Transverse colon (tissue), 4 donors: Measurements from ENCODE around the gene CS. TPM values are rescaled to one million over a fixed set of nuclear protein-coding genes. Genes with fewer than 3 reads are reported as not detected.
A peak's percentile ranks its signal among the peaks of the same experiment; 100 is the strongest.
"Not testable (repeated sequence)": the region's sequence is repeated elsewhere in the genome, so short reads cannot be mapped to it uniquely, and the experiment has no call there.

Experiments
- DNase-seq: peaks from one replicate; pipeline ENCODE4 v3.0.0-alpha.2; 2019
- H3K27ac ChIP-seq, 4 donors: fragments of 200-600 bp; sonication (generic); 2 replicates each; pipeline ENCODE4 v1.5.1; 2016 to 2018; ENCODE audit warnings: inconsistent platforms in 4 of 4
- H3K27me3 ChIP-seq: fragments of 200-600 bp; sonication (generic); 2 replicates; pipeline ENCODE4 v1.5.1; 2017; ENCODE audit warnings: inconsistent platforms
- H3K36me3 ChIP-seq, 4 donors: fragments of 200-600 bp; sonication (generic); 2 replicates each; pipeline ENCODE4 v1.5.1; 2017 to 2019; ENCODE audit warnings: inconsistent platforms in 4 of 4
- H3K4me1 ChIP-seq, 4 donors: fragments of 200-600 bp; sonication (generic); 2 replicates each; pipeline ENCODE4 v1.5.1; 2017 to 2020; ENCODE audit warnings: inconsistent platforms in 4 of 4
- H3K4me3 ChIP-seq, 4 donors: fragments of 200-600 bp; sonication (generic); 1 replicate in 1 of 4; 2 replicates in 3 of 4; pipeline versions ENCODE4 v1.5.1 to v1.6.1; 2017 to 2019; ENCODE audit warnings: inconsistent platforms in 4 of 4
- H3K9me3 ChIP-seq, 2 donors: fragments of 200-600 bp; sonication (generic); 2 replicates each; pipeline ENCODE4 v1.5.1; 2017 to 2019; ENCODE audit warnings: inconsistent platforms in 2 of 2
- EP300 ChIP-seq: sonication (generic); formaldehyde crosslinking; IDR thresholded peaks from one replicate; pipeline ENCODE4 v1.6.1; 2017; ENCODE audit warnings: antibody characterized with exemption, low read depth
- POLR2A ChIP-seq: fragments of 450-650 bp; IDR thresholded peaks from one replicate; pipeline ENCODE4 v1.6.1; 2016; ENCODE audit warnings: antibody characterized with exemption, mild to moderate bottlenecking, moderate library complexity
- POLR2AphosphoS5 ChIP-seq, 3 donors: sonication (generic); formaldehyde crosslinking; IDR thresholded peaks; one replicate each; pipeline ENCODE4 v1.6.1; 2016; ENCODE audit warnings: antibody characterized with exemption in 3 of 3
- WGBS, 2 donors: methylation state at CpG; one replicate each; pipeline ENCODE4 v1.1.5; 2018; ENCODE audit warnings: low coverage in 1 of 2; 5-methylcytosine and 5-hydroxymethylcytosine counted together
- in situ Hi-C, 4 donors: fragments of 200-750 bp; cut with MboI; loops; one replicate each; pipeline versions ENCODE4 v1.15.0 to v1.15.1; 2017; ENCODE audit warnings: low sequenced_read_pairs in 3 of 4, low pct_ligation_motif_present in 1 of 4, low pct_unique_long_range_greater_than_20kb in 1 of 4
- intact Hi-C: fragments of 100-400 bp; cut with DNase I; formaldehyde crosslinking; loops from one replicate; pipeline ENCODE4 v1.15.1; 2023; ENCODE audit warnings: low total_unique reads
- total RNA-seq, 4 donors: library from RNA; depleted of rRNA; stranded (reverse); fragments of >200 nt; gene quantifications; one replicate each; pipeline ENCODE4 v1.1.0, GENCODE V29; 2016
- TF ChIP-seq, protein P1 (sequence below), 5 experiments: fragments of 200-600 bp in 3 of 5; fragments of 450-650 bp in 2 of 5; sonication (generic) in 3 of 5; IDR thresholded peaks; 1 replicate in 2 of 5; 2 replicates in 3 of 5; pipeline ENCODE4 v1.5.1; 2016 to 2017; ENCODE audit warnings: antibody characterized with exemption in 5 of 5, inconsistent platforms in 3 of 5, mild to moderate bottlenecking in 2 of 5, moderate library complexity in 1 of 5

The CS gene
- total RNA-seq, 4 donors from 2014 or later: 92.4 to 297 (median 213) TPM

DNA sequence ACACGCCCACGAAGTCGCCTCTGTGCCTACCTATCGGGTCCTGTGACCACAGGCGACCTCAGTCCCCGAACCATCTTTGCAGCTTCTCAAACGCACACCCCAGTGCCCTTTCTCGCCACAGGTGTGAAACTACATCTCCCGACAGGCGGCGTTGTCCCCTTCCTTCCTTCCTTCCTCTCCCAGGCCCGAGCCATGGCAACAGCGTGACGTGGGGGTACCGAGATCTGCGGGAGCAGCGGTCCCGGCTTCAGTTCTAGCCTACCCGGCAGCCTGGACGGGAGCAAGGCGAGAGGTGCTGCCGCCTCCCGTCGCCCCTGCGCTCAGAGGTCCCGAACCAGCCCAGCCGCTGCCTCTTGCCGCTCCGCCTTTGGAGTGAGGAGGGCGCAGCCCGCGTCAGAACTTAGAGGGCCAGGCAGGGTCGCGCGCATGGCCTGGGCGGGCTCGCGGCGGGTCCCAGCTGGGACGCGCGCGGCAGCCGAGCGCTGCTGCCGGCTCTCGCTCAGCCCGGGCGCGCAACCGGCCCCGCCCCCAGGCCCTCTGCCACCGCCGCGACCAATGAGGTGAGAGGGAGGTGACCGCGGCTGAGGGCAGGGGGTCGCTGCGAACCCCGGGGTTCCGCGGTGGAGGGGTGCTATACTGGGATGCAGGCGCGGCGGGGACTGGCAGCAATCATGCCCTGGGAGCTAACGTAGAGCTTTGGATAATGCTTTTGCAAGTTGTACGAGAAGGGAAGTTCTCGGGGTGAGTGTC, 33.3 kb downstream of the CS start, which contains the start of gene COQ10A:
Gene COQ10A (plus strand): TSS at position 250 of the 750 bp plus-strand sequence. CDS start 177 bp downstream, at position 427.
- peak; percentile 93 for DNase-seq
- no peaks in the 10 kb centered on the region for H3K27me3 ChIP-seq
- peaks cover 0 to 8% (median 4%) of the 10 kb centered on the region in 4 donors for H3K36me3 ChIP-seq
- H3K9me3 ChIP-seq: no peaks in the 10 kb centered on the region
- H3K4me1 ChIP-seq: peaks cover 5 to 14% (median 12%) of the 10 kb centered on the region in 4 donors
- peak within 1 kb of the TSS; percentile 92 to 96 (median 96) for H3K27ac ChIP-seq
- intact Hi-C loops: no loop called here
- in situ Hi-C loops: no loop called here
- WGBS, 2 donors: 0 to 1% methylated on average over 3 to 56 of the region's 68 CpGs
- TF ChIP-seq, protein P1, sequence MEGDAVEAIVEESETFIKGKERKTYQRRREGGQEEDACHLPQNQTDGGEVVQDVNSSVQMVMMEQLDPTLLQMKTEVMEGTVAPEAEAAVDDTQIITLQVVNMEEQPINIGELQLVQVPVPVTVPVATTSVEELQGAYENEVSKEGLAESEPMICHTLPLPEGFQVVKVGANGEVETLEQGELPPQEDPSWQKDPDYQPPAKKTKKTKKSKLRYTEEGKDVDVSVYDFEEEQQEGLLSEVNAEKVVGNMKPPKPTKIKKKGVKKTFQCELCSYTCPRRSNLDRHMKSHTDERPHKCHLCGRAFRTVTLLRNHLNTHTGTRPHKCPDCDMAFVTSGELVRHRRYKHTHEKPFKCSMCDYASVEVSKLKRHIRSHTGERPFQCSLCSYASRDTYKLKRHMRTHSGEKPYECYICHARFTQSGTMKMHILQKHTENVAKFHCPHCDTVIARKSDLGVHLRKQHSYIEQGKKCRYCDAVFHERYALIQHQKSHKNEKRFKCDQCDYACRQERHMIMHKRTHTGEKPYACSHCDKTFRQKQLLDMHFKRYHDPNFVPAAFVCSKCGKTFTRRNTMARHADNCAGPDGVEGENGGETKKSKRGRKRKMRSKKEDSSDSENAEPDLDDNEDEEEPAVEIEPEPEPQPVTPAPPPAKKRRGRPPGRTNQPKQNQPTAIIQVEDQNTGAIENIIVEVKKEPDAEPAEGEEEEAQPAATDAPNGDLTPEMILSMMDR (IDR thresholded peaks at IDR 0.05): peak; percentile 66 to 91 (median 74)
- TF ChIP-seq POLR2A (peak; percentile 81), POLR2AphosphoS5 (IDR thresholded peaks at IDR 0.05) (peak; percentile 90 to 93 (median 91)), EP300 (no peak)
- H3K4me3 ChIP-seq: peak within 1 kb of the TSS; percentile 55 to 80 (median 58)

DNA sequence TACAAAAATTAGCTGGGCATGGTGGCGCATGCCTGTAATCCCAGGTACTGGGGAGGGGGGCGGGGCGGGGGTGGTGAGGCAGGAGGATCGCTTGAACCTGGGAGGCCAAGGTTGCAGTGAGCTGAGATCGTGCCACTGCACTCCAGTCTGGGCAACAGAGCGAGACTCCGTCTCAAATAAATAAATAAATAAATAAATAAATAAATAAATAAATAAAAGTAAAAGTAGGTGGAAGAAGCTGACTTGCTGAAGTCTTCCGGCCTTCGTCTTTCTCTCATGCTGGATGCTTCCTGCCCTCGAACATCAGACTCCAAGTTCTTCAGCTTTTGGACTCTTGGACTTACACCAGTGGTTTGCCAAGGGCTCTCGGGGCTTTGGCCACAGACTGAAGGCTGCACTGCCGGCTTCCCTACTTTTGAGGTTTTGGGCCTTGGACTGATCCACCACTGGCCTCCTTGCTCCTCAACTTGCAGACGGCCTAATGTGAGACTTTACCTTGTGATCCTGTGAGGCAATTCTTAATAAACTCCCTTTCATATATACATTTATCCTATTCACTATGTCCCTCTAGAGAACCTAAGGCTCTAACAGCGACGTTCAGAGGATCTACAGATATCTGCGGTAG, 34.0 kb downstream of the CS start:
- peak; percentile 16 for DNase-seq
- Histone ChIP-seq H3K27ac (peak overlapping the region; percentile 92 to 96 (median 96)), H3K4me1 (peaks cover 5 to 14% (median 12%) of the 10 kb centered on the region in 4 donors), H3K4me3 (peak overlapping the region; percentile 50 to 80 (median 58))
- intact Hi-C loops, H3K27me3 ChIP-seq, H3K9me3 ChIP-seq, H3K36me3 ChIP-seq, in situ Hi-C loops: not testable (repeated sequence)
- WGBS, 2 donors: 28 to 55% methylated on average over 10 to 16 of the region's 16 CpGs

DNA sequence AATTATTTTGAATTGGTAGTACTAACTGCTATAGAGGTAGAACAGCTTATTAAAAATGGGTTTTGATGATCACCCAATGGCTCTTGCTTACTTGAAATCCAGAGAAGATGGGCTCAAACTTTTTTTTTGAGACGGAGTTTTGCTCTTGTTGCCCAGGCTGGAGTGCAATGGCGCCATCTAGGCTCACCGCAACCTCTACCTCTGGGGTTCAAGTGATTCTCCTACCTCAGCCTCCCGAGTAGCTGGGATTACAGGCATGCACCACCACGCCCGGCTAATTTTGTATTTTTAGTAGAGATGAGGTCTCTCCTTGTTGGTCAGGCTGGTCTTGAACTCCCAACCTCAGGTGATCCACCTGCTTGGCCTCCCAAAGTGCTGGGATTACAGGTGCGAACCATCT, 37.2 kb downstream of the CS start:
- intact Hi-C loops, H3K9me3 ChIP-seq, H3K27me3 ChIP-seq, DNase-seq, in situ Hi-C loops, H3K36me3 ChIP-seq, H3K4me3 ChIP-seq, H3K27ac ChIP-seq: not testable (repeated sequence)
- peaks cover 10 to 21% (median 18%) of the 10 kb centered on the region in 4 donors for H3K4me1 ChIP-seq
- WGBS, 2 donors: 83 to 90% methylated on average over 3 to 7 of the region's 7 CpGs

DNA sequence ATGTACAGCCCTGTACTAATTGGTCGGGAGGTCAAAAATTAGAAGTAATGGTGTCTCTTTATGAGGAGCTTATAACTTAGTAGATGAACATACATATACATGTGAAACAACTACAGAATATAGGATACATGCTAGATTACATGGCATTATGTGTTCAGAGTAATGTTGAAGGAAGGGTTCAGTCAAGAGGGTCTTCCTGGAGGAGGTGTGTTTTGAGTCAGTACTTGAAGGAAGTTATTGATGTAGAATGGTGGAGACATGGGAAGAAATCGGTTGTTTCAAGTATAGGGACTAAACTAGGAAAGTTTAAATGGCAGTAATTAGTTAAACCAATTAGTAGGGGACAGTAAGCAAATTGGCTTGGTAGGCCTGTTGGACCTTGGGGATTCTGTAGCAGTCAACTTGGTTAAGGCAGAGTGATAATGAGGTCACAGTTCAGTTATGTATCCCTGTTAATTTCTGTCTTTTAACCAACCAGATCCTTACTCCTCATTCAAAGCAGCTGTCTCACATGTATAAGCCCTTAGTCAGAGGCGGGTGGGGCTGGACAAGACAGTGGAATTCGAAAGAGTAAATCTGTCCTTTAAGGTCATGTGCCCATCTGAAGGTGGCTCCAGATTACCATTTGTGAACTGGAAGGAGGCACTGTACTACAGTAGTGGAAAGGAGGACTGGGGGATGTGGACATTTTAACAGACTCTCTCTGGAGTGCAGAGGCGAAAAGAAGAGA, 38.5 kb downstream of the CS start:
- H3K27ac ChIP-seq: no peak overlapping the region
- in situ Hi-C loops: no loop called here

More for the DNA sequence above, 38.5 kb downstream of the CS start:
- Histone ChIP-seq H3K4me1 (peaks cover 17 to 26% (median 23%) of the 10 kb centered on the region in 4 donors), H3K9me3 (no peaks in the 10 kb centered on the region), H3K4me3 (no peak overlapping the region), H3K36me3 (no peaks in the 10 kb centered on the region), H3K27me3 (no peaks in the 10 kb centered on the region)
- TF ChIP-seq, protein P1 (IDR thresholded peaks at IDR 0.05): no peak
- TF ChIP-seq POLR2AphosphoS5 (IDR thresholded peaks at IDR 0.05): no peak
- peak; percentile 38 for DNase-seq
- 76 to 84% methylated on average over 4 to 5 of the region's 5 CpGs for WGBS, 2 donors
- intact Hi-C loops: no loop called here
